ENCODE data around the gene PLD1. TPM values are rescaled to one million over a fixed set of nuclear protein-coding genes. Genes with fewer than 3 reads are reported as not detected.

The PLD1 gene
- total RNA-seq, 6 experiments from 2014 or later: 13.3 to 29.9 (median 18.5) TPM

DNA sequence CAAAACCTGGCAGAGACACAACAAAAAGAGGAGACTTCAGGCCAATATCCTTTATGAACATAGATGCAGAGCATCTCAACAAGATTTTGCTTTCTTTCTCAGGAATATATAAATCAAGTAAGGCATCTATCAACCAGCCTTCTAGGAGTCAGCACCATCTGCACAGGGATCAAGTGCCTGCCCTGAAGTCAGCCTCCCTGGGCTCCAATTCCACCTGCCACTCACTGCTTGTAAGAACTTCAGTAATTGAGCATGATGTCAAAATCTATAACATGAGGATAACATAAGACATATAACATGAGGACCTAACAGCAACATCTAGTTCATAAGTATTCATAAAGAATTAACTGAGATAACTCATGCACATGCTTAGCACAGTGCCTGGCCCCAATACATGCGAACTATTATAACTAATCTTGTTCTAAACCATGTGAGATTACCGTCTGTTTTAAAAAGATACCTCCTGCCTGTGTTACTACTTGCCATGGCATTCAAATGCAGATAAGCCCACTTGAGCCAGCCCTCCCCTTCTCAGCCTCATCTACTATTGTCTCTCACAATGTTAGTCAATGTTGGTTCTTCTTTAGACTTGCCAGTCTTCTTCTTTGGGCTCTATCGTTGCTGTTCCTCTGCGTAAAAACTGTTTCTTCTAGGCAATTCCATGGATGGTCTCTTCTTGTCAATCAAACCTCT, 91.6 kb downstream of the PLD1 start:
- Histone ChIP-seq H3K36me3 (no peaks in the 10 kb centered on the region), H3K4me3 (no peak overlapping the region), H3K27ac (no peak overlapping the region), H3K4me1 (no peaks in the 10 kb centered on the region), H3K9me3 (no peaks in the 10 kb centered on the region), H3K27me3 (no peaks in the 10 kb centered on the region)
- intact Hi-C loops (cut with DNase I): no loop called here
- no peak for ATAC-seq
- 89% methylated on average over 4 of the region's 4 CpGs for WGBS (ENCODE audit: insufficient coverage, low coverage, low lambda C conversion rate, missing lambda C conversion rate)
- TF ChIP-seq, protein P1, sequence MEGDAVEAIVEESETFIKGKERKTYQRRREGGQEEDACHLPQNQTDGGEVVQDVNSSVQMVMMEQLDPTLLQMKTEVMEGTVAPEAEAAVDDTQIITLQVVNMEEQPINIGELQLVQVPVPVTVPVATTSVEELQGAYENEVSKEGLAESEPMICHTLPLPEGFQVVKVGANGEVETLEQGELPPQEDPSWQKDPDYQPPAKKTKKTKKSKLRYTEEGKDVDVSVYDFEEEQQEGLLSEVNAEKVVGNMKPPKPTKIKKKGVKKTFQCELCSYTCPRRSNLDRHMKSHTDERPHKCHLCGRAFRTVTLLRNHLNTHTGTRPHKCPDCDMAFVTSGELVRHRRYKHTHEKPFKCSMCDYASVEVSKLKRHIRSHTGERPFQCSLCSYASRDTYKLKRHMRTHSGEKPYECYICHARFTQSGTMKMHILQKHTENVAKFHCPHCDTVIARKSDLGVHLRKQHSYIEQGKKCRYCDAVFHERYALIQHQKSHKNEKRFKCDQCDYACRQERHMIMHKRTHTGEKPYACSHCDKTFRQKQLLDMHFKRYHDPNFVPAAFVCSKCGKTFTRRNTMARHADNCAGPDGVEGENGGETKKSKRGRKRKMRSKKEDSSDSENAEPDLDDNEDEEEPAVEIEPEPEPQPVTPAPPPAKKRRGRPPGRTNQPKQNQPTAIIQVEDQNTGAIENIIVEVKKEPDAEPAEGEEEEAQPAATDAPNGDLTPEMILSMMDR (IDR thresholded peaks at IDR 0.05): no peak
- no peak for DNase-seq

DNA sequence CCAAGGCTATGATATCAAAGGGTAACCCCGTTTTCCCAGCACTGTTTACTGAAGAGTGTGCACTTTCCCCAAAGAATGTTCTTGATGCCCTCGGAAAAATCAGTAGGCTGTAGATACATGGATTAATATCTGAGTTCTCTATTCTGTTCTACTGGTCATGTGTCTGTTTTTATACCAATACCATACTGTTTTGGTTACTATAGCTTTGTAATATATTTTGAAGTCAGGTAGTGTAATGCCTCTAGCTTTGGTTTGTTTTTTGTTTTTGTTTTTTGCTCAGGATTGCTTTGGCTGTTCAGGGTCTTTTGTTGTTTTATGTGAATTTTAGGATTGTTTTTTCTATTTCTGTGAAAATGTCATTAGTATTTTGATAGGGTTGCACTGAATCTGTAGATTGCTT, 95.1 kb downstream of the PLD1 start:
- Histone ChIP-seq H3K36me3 (peaks cover 0 to 9% (median 0%) of the 10 kb centered on the region in 4 donors), H3K4me3 (no peak overlapping the region), H3K27ac (no peak overlapping the region), H3K27me3 (no peaks in the 10 kb centered on the region), H3K4me1 (no peaks in the 10 kb centered on the region), H3K9me3 (no peaks in the 10 kb centered on the region)
- DNase-seq (no peak), ATAC-seq (no peak)
- WGBS (ENCODE audit: insufficient coverage, low coverage, low lambda C conversion rate, missing lambda C conversion rate): 91% methylated on average over 2 of the region's 2 CpGs
- TF ChIP-seq, protein P1 (IDR thresholded peaks at IDR 0.05): no peak
- TF ChIP-seq POLR2A (IDR thresholded peaks at IDR 0.05): no peak
- intact Hi-C loops (cut with DNase I): no loop called here

DNA sequence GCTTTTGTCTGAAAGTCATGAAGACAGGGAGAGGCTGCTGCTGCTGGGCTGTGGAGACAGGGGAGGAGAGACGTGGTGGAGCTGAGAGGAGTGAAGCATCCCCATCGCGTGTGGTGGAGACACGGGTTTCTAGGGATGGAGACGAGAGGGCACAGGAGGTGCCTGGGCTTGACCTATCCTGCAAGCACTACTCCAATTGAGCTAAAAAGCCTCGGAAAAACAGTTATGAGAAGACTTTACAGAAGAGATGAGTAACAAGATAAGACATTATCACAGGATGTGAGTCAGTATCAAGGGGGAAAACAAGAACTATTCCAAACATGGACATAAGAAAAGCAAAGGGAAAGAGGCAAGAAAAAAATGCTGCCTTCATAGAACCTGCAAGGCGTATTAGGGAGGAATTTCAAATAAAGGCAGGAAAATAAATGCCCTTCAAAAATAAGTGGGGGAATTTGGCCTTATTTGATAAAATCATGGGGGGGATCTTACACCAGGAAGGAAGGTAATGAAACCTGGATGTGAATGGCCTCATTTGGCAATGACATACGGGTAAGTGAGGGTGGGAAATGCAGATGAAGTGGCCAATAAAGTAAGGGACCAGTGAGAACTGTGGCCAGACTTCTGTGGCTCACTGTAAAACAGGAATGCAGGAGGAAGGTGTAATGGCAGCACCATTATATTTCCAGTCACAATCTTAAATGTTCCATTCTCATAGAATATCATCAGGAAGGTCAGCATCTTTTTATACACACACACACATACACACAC, 97.9 kb downstream of the PLD1 start:
- no peak overlapping the region for H3K27ac ChIP-seq
- intact Hi-C loops (cut with DNase I): no loop called here
- H3K27me3 ChIP-seq: no peaks in the 10 kb centered on the region
- no peaks in the 10 kb centered on the region for H3K4me1 ChIP-seq
- no peak overlapping the region for H3K4me3 ChIP-seq
- no peak for TF ChIP-seq POLR2A (IDR thresholded peaks at IDR 0.05)
- TF ChIP-seq, protein P1 (IDR thresholded peaks at IDR 0.05): no peak
- H3K9me3 ChIP-seq: no peaks in the 10 kb centered on the region
- no peak for ATAC-seq
- WGBS (ENCODE audit: insufficient coverage, low coverage, low lambda C conversion rate, missing lambda C conversion rate): 86% methylated on average over 8 of the region's 8 CpGs
- H3K36me3 ChIP-seq: peaks cover 0 to 9% (median 0%) of the 10 kb centered on the region in 4 donors
- peak in 1 of 3 donors; percentile 18 for DNase-seq

DNA sequence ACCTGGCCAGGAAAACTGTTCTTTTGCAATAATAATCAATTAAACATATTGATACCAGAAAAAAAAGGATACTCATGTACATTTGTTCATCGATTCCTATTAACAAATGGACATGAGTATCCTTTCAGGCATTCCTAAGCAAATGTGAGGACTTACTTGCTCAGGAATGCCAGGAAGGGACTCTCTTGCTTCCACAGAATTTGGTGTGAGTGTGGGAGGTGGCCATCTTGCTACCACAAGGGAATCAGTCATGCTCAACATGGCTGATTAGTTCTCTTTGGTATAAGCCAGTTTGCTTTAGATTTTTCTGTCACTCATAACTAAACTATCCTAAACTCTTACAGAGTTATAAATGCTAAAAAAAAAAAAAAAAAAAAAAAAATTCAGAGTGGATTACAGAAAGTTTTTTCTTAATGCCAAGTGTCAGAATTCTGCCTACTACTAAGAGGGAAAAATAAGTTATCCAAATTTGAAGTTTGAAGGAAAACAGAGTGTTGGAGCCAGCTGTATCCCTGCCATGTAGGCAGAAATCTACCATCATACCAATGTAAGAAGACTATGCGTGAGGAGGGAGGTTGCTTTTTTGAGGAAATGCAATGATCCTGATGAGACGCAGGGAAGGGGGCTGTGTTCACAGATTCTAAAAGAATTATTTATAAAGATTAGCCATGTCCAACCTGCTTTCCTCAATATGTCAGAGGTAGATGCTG, 98.7 kb downstream of the PLD1 start:
- intact Hi-C loops (cut with DNase I): no loop called here
- ATAC-seq (no peak), DNase-seq (no peak)
- Histone ChIP-seq H3K27ac (no peak overlapping the region), H3K4me3 (no peak overlapping the region), H3K27me3 (no peaks in the 10 kb centered on the region), H3K4me1 (no peaks in the 10 kb centered on the region), H3K9me3 (peaks cover 0 to 3% (median 0%) of the 10 kb centered on the region in 4 donors), H3K36me3 (peaks cover 0 to 9% (median 0%) of the 10 kb centered on the region in 4 donors)
- WGBS (ENCODE audit: insufficient coverage, low coverage, low lambda C conversion rate, missing lambda C conversion rate): 100% methylated on average over 3 of the region's 3 CpGs
- no peak for TF ChIP-seq POLR2A (IDR thresholded peaks at IDR 0.05)
- TF ChIP-seq, protein P1 (IDR thresholded peaks at IDR 0.05): no peak

All from right lobe of liver (tissue), 6 donors.